Activated CD8-positive, alpha-beta memory T cell treated with anti-CD3 and anti-CD28 coated beads, Interleukin-2, amount 50 U/mL, for 4 hours (primary cell): ENCODE data around the gene CHD2.
"Not testable (repeated sequence)": the region's sequence is repeated elsewhere in the genome, so short reads cannot be mapped to it uniquely, and the experiment has no call there.

Experiments used
- DNase-seq: peaks from one replicate; pipeline ENCODE4 v3.0.0-alpha.2; 2020

CHD2 gene

GRCh38 chr15:93052090-93052879 lies 152.2 kb downstream of the CHD2 start:
- no peak for DNase-seq

- DNase-seq = no peak
These were observed 155.1 kb downstream of the CHD2 start for GRCh38 chr15:93055211-93055610.

- no peak for DNase-seq
These were observed 156.7 kb downstream of the CHD2 start for GRCh38 chr15:93056836-93057235.

GRCh38 chr15:93057618-93058017 lies 157.5 kb downstream of the CHD2 start:
- DNase-seq = no peak

GRCh38 chr15:93058128-93058527 lies 158.0 kb downstream of the CHD2 start:
- DNase-seq = no peak

- DNase-seq = no peak
These were observed 158.8 kb downstream of the CHD2 start for GRCh38 chr15:93058904-93059427.

- DNase-seq = no peak
These were observed 159.3 kb downstream of the CHD2 start for GRCh38 chr15:93059442-93059841.

GRCh38 chr15:93060336-93061248 lies 160.5 kb downstream of the CHD2 start:
- DNase-seq = no peak

GRCh38 chr15:93062628-93063261 lies 162.6 kb downstream of the CHD2 start:
- not testable (repeated sequence) for DNase-seq

GRCh38 chr15:93063262-93063671 lies 163.1 kb downstream of the CHD2 start:
- DNase-seq = no peak

- DNase-seq = no peak
These were observed 163.9 kb downstream of the CHD2 start for GRCh38 chr15:93063796-93064690.

- no peak for DNase-seq
These were observed 165.5 kb downstream of the CHD2 start for GRCh38 chr15:93065641-93066045.

- no peak for DNase-seq
These were observed 166.1 kb downstream of the CHD2 start for GRCh38 chr15:93066224-93066681.

GRCh38 chr15:93066834-93067648 lies 166.9 kb downstream of the CHD2 start:
- no peak for DNase-seq

- no peak for DNase-seq
These were observed 167.5 kb downstream of the CHD2 start for GRCh38 chr15:93067649-93068085.

GRCh38 chr15:93068581-93069199 lies 168.6 kb downstream of the CHD2 start:
- DNase-seq = no peak

- DNase-seq = no peak
These were observed 170.0 kb downstream of the CHD2 start for GRCh38 chr15:93070132-93070531.

- no peak for DNase-seq
These were observed 170.6 kb downstream of the CHD2 start for GRCh38 chr15:93070551-93071296.

GRCh38 chr15:93071469-93071936 lies 171.4 kb downstream of the CHD2 start:
- no peak for DNase-seq

- no peak for DNase-seq
These were observed 171.9 kb downstream of the CHD2 start for GRCh38 chr15:93072011-93072410.
